ENCODE data around the gene CCBE1.

GRCh38 chr18:59657012-59657411, 40.2 kb downstream of the CCBE1 start:
- TF ChIP-seq, protein P1, sequence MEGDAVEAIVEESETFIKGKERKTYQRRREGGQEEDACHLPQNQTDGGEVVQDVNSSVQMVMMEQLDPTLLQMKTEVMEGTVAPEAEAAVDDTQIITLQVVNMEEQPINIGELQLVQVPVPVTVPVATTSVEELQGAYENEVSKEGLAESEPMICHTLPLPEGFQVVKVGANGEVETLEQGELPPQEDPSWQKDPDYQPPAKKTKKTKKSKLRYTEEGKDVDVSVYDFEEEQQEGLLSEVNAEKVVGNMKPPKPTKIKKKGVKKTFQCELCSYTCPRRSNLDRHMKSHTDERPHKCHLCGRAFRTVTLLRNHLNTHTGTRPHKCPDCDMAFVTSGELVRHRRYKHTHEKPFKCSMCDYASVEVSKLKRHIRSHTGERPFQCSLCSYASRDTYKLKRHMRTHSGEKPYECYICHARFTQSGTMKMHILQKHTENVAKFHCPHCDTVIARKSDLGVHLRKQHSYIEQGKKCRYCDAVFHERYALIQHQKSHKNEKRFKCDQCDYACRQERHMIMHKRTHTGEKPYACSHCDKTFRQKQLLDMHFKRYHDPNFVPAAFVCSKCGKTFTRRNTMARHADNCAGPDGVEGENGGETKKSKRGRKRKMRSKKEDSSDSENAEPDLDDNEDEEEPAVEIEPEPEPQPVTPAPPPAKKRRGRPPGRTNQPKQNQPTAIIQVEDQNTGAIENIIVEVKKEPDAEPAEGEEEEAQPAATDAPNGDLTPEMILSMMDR (IDR thresholded peaks at IDR 0.05 in 8 of 11, conservative IDR thresholded peaks at IDR 0.05 in 3 of 11), result no peak
- no peak for TF ChIP-seq POLR2AphosphoS5 (IDR thresholded peaks at IDR 0.05)
- no peak for TF ChIP-seq POLR2A (IDR thresholded peaks at IDR 0.05)
